B cell (primary cell): ENCODE data around the gene KLHL22. TPM values are rescaled to one million over a fixed set of nuclear protein-coding genes. Genes with fewer than 3 reads are reported as not detected.

Experiments used
- ATAC-seq: fragments of 200-7000 bp; cut with Tn5 transposase; one replicate; pipeline ENCODE4 v1.10.0; 2021; ENCODE audit warnings: low read depth, mild to moderate bottlenecking, moderate number of reproducible peaks, moderate library complexity
- CTCF ChIA-PET: fragments of 350-600 bp; sonication (Branson Sonifier 250); formaldehyde crosslinking; loops from one replicate; lab custom pipeline; 2021; ENCODE audit warnings: antibody characterized with exemption, inconsistent platforms; lab: Charles Lee
- POLR2A ChIA-PET: fragments of 350-600 bp; sonication (Branson Sonifier 250); formaldehyde crosslinking; loops from one replicate; lab custom pipeline; 2021; ENCODE audit warnings: antibody characterized with exemption; lab: Charles Lee
- DNase-seq: peaks from one replicate; pipeline ENCODE4 v3.0.0; 2013
- H2AFZ ChIP-seq: 2 replicates; pipeline ENCODE4 v1.6.1; 2012; ENCODE audit warnings: mild to moderate bottlenecking, low read depth, low read length; ENCODE audit not compliant: insufficient read depth, poor library complexity, severe bottlenecking
- H3K27ac ChIP-seq, 2 donors: 1 replicate in 1 of 2; 2 replicates in 1 of 2; pipeline ENCODE4 v1.5.1; 2012 to 2013; ENCODE audit warnings: low read length in 2 of 2, mild to moderate bottlenecking in 2 of 2, moderate library complexity in 1 of 2
- H3K27me3 ChIP-seq, 4 experiments: fragments of 200-600 bp in 1 of 4; sonication (generic) in 1 of 4; replicated peaks in 1 of 4; 1 replicate in 2 of 4; 2 replicates in 2 of 4; pipeline versions ENCODE4 v1.6.1 to v1.7.0; 2013 to 2016; ENCODE audit warnings: low read length in 3 of 4, mild to moderate bottlenecking in 2 of 4, mixed read lengths in 1 of 4, moderate library complexity in 1 of 4; ENCODE audit not compliant: insufficient read depth in 4 of 4, control insufficient read depth in 3 of 4; ENCODE audit errors: control extremely low read depth in 1 of 4
- H3K36me3 ChIP-seq, 2 experiments: replicated peaks in 1 of 2; 1 replicate in 1 of 2; 2 replicates in 1 of 2; pipeline versions ENCODE4 v1.6.1 to v1.7.1; 2013; ENCODE audit warnings: low read length in 1 of 2; ENCODE audit not compliant: insufficient read depth in 2 of 2, control insufficient read depth in 1 of 2; ENCODE audit errors: control extremely low read depth in 1 of 2, extremely low read depth in 1 of 2
- H3K4me1 ChIP-seq, 2 donors: fragments of 200-600 bp in 1 of 2; sonication (generic) in 1 of 2; 1 replicate in 1 of 2; 2 replicates in 1 of 2; pipeline versions ENCODE4 v1.5.1 to v1.6.1; 2013 to 2017; ENCODE audit warnings: low read length in 2 of 2; ENCODE audit not compliant: control insufficient read depth in 2 of 2, insufficient read depth in 2 of 2
- H3K4me2 ChIP-seq: replicated peaks from 2 replicates; pipeline ENCODE3; 2012; ENCODE audit warnings: mild to moderate bottlenecking, low read depth, low read length; ENCODE audit not compliant: poor library complexity, severe bottlenecking
- H3K4me3 ChIP-seq, 5 experiments: fragments of 200-600 bp in 1 of 5; sonication (generic) in 1 of 5; 1 replicate in 3 of 5; 2 replicates in 2 of 5; pipeline versions ENCODE4 v1.5.1 to v1.7.0; 2011 to 2016; ENCODE audit warnings: low read length in 4 of 5, mild to moderate bottlenecking in 4 of 5, low read depth in 2 of 5, control low read depth in 1 of 5, moderate library complexity in 1 of 5; ENCODE audit not compliant: insufficient read depth in 1 of 5; ENCODE audit errors: control extremely low read depth in 1 of 5, extremely low read depth in 1 of 5
- H3K79me2 ChIP-seq: fragments of 200-600 bp; sonication (generic); one replicate; pipeline ENCODE4 v1.6.0; 2016; ENCODE audit warnings: low read length; ENCODE audit not compliant: control insufficient read depth, insufficient read depth
- H3K9ac ChIP-seq: fragments of 200-600 bp; sonication (generic); 2 replicates; pipeline ENCODE4 v1.6.1; 2017; ENCODE audit warnings: mild to moderate bottlenecking, low read length, moderate library complexity
- H3K9me3 ChIP-seq, 3 donors: one replicate each; pipeline versions ENCODE4 v1.6.1 to v1.7.1; 2013; ENCODE audit warnings: low read length in 2 of 3; ENCODE audit not compliant: control insufficient read depth in 2 of 3, insufficient read depth in 1 of 3; ENCODE audit errors: control extremely low read depth in 1 of 3
- H4K20me1 ChIP-seq: 2 replicates; pipeline ENCODE4 v1.6.0; 2012; ENCODE audit warnings: mild to moderate bottlenecking, low read length; ENCODE audit not compliant: insufficient read depth, control insufficient read depth, poor library complexity, severe bottlenecking
- H3K27ac Mint-ChIP-seq: one replicate; pipeline ENCODE4 v1.8.0; 2021; ENCODE audit warnings: mixed read lengths
- H3K27me3 Mint-ChIP-seq: one replicate; pipeline ENCODE4 v1.8.0; 2021; ENCODE audit warnings: mixed read lengths
- H3K4me1 Mint-ChIP-seq: one replicate; pipeline ENCODE4 v1.8.0; 2021; ENCODE audit warnings: mixed read lengths
- H3K4me3 Mint-ChIP-seq: one replicate; pipeline ENCODE4 v1.8.0; 2021; ENCODE audit warnings: mixed read lengths
- H3K9me3 Mint-ChIP-seq: one replicate; pipeline ENCODE4 v1.8.0; 2022; ENCODE audit warnings: mixed read lengths; ENCODE audit not compliant: insufficient read depth
- EZH2 ChIP-seq: IDR thresholded peaks from 2 replicates; pipeline ENCODE4 v1.6.1; 2012; ENCODE audit warnings: borderline replicate concordance, low read depth, mild to moderate bottlenecking, moderate library complexity, low read length; ENCODE audit not compliant: insufficient read depth, poor library complexity, severe bottlenecking
- WGBS: methylation state at CpG from one replicate; pipeline ENCODE4 v1.1.5; 2013; ENCODE audit warnings: missing lambda C conversion rate; ENCODE audit not compliant: insufficient coverage; 5-methylcytosine and 5-hydroxymethylcytosine counted together
- intact Hi-C: fragments of 100-400 bp; cut with micrococcal nuclease; formaldehyde crosslinking; loops from one replicate; pipeline ENCODE4 v1.10.0; 2022
- polyA plus RNA-seq: library from polyadenylated mRNA; depleted of rRNA; stranded (reverse); fragments of >200 nt; gene quantifications from 2 replicates; pipeline ENCODE4 v1.2.3, GENCODE V29; 2012
- total RNA-seq, 2 donors: library from RNA; stranded (reverse); fragments of 120-200 nt in 1 of 2; gene quantifications; 1 replicate in 1 of 2; 2 replicates in 1 of 2; pipeline versions ENCODE4 v1.2.3 to v1.2.4, GENCODE V29; 2013 to 2022
- TF ChIP-seq, protein P1 (sequence below): fragments of 200-600 bp; IDR thresholded peaks from one replicate; pipeline ENCODE4 v1.8.0; 2022; ENCODE audit warnings: antibody characterized with exemption, mild to moderate bottlenecking

The KLHL22 gene
- total and polyA plus RNA-seq, 2 donors (not counting 1 experiment from before 2014, with no cell fraction given): 37.0 to 45.6 TPM

DNA sequence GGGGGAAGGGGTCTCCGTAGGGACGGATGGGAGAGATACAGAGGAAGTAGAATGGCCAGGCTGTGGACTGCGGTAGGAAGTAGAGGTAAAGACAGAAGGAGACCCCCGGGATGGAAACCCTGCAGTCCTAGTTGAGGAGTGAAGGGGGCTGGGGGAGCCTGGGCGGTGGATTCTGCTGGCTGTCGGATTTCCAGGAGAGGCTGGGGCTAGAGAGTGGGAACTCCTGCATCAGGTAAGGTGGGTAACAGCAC, 57.2 kb downstream of the KLHL22 start:
- intact Hi-C loops: no loop called here

DNA sequence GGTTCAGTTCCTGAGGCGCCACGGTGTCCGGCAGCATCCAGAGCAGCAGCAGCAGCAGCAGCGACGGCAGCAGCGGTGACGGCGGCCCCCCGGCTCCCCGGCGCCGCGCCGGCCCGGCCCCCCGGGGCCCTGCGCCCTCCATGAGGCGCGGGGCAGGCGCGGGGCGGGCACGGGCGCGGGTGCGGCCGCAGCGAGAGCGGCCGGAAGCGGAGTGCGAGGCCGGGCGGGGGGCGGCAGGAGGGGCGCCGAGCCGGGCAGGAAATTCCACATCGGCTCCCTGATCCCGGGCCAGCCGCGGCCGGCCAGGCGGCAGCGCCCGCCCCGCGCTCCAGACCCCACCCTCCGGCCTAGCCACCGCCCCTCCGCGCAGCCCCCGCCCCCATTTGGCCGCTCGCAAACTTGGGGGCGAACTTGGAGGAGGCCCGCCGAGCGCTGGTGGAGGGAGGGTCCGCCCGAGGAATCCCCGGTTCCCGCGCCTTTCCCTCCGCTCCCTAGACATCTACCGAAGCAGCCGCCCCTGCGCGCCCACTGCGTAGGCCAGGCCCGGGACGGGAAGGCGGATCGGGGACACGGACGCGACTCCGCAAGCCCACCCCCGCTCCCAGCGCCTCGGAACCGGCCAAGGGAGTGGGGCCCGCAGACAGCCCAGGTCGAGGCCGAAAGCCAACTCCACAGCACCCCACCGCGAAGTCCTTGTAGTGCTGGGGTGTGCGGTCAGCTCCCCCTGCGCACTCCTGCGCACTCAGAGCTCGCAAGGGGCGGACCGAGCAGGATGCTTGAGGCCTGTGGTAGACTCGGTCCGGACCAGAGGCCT, 57.8 kb downstream of the KLHL22 start, which contains the start of gene SCARF2:
SCARF2 (minus strand) TSS at position 213 of the 814 bp plus-strand sequence; CDS start at position 142, 71 bp downstream.
- peak; percentile 71 for TF ChIP-seq EZH2
- TF ChIP-seq, protein P1, sequence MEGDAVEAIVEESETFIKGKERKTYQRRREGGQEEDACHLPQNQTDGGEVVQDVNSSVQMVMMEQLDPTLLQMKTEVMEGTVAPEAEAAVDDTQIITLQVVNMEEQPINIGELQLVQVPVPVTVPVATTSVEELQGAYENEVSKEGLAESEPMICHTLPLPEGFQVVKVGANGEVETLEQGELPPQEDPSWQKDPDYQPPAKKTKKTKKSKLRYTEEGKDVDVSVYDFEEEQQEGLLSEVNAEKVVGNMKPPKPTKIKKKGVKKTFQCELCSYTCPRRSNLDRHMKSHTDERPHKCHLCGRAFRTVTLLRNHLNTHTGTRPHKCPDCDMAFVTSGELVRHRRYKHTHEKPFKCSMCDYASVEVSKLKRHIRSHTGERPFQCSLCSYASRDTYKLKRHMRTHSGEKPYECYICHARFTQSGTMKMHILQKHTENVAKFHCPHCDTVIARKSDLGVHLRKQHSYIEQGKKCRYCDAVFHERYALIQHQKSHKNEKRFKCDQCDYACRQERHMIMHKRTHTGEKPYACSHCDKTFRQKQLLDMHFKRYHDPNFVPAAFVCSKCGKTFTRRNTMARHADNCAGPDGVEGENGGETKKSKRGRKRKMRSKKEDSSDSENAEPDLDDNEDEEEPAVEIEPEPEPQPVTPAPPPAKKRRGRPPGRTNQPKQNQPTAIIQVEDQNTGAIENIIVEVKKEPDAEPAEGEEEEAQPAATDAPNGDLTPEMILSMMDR: no peak
- Histone ChIP-seq H3K27ac (no peak within 1 kb of the TSS), H3K4me3 (peak within 1 kb of the TSS in 4 of 5 experiments; percentile 19 to 41 (median 38)), H4K20me1 (peaks cover 19% of the 10 kb centered on the region), H3K27me3 (peaks cover 0 to 60% (median 27%) of the 10 kb centered on the region in 4 experiments), H2AFZ (peak within 1 kb of the TSS; percentile 42), H3K9me3 (peaks cover 0 to 17% (median 0%) of the 10 kb centered on the region in 3 donors), H3K79me2 (no peaks in the 10 kb centered on the region), H3K4me1 (peaks cover 19 to 27% of the 10 kb centered on the region in 2 donors), H3K36me3 (peaks cover 0 to 8% of the 10 kb centered on the region in 2 experiments), H3K4me2 (peak within 1 kb of the TSS; percentile 87), H3K9ac (peak within 1 kb of the TSS; percentile 53)
- ChIA-PET CTCF (interaction anchor here (1.1 kb wide), 1 partner anchor 19 kb away, joined by 4 read pairs; no protein-coding TSS in a partner anchor), POLR2A (no interaction called here)
- WGBS: 4% methylated on average over 94 of the region's 95 CpGs
- Mint-ChIP-seq H3K4me1 (peaks cover 22% of the 10 kb centered on the region), H3K4me3 (peak within 1 kb of the TSS; percentile 85), H3K27me3 (peaks cover 40% of the 10 kb centered on the region), H3K9me3 (no peaks in the 10 kb centered on the region), H3K27ac (peak within 1 kb of the TSS; percentile 24)
- ATAC-seq: peak; percentile 31
- DNase-seq: no peak
- intact Hi-C loops: no loop called here

More for the DNA sequence above, 57.2 kb downstream of the KLHL22 start:
- Mint-ChIP-seq H3K27me3 (peaks cover 35% of the 10 kb centered on the region), H3K4me3 (peak overlapping the region; percentile 69), H3K27ac (peak overlapping the region; percentile 24), H3K4me1 (peaks cover 22% of the 10 kb centered on the region), H3K9me3 (no peaks in the 10 kb centered on the region)
- 42% methylated on average over 6 of the region's 6 CpGs for WGBS
- TF ChIP-seq, protein P1: no peak
- no peak for TF ChIP-seq EZH2
- ATAC-seq (no peak), DNase-seq (no peak)
- peaks cover 19 to 27% of the 10 kb centered on the region in 2 donors for H3K4me1 ChIP-seq
- peak overlapping the region; percentile 43 for H3K9ac ChIP-seq
- ChIA-PET POLR2A (no interaction called here), CTCF (interaction anchor here (1.1 kb wide), 1 partner anchor 20 kb away, joined by 4 read pairs; no protein-coding TSS in a partner anchor)
- H3K9me3 ChIP-seq: peaks cover 0 to 17% (median 0%) of the 10 kb centered on the region in 3 donors
- H3K27me3 ChIP-seq: peaks cover 0 to 54% (median 25%) of the 10 kb centered on the region in 4 experiments
- H3K4me2 ChIP-seq: peak overlapping the region; percentile 87
- no peak overlapping the region for H3K4me3 ChIP-seq
- peaks cover 19% of the 10 kb centered on the region for H4K20me1 ChIP-seq
- H3K79me2 ChIP-seq: no peaks in the 10 kb centered on the region
- peaks cover 0 to 8% of the 10 kb centered on the region in 2 experiments for H3K36me3 ChIP-seq
- no peak overlapping the region for H2AFZ ChIP-seq
- H3K27ac ChIP-seq: no peak overlapping the region
